GM12873 (cell line): ENCODE results near the gene CWC27.

Experiments
- CTCF ChIP-seq: IDR thresholded peaks from 2 replicates; pipeline ENCODE4 v1.5.1; 2012; ENCODE audit warnings: low read depth, mild to moderate bottlenecking, moderate library complexity, low read length, control low read depth; ENCODE audit not compliant: insufficient read depth; ENCODE audit errors: missing control alignments

The CWC27 gene

GRCh38 chr5:64767959-64768357 lies 772 bp upstream of the CWC27 start:
- TF ChIP-seq CTCF, result no peak

GRCh38 chr5:64769855-64770254 lies 1.1 kb downstream of the CWC27 start:
- TF ChIP-seq CTCF, result no peak

- TF ChIP-seq CTCF, result no peak
Observed at GRCh38 chr5:64771736-64772135, 3.0 kb downstream of the CWC27 start.

- TF ChIP-seq CTCF, result no peak
Observed at GRCh38 chr5:64773533-64773932, 4.8 kb downstream of the CWC27 start.

- no peak for TF ChIP-seq CTCF
Observed at GRCh38 chr5:64775291-64775690, 6.6 kb downstream of the CWC27 start.

GRCh38 chr5:64784451-64785025 lies 15.8 kb downstream of the CWC27 start:
- TF ChIP-seq CTCF, result peak; percentile 74

GRCh38 chr5:64786372-64786771 lies 17.6 kb downstream of the CWC27 start:
- TF ChIP-seq CTCF, result no peak
